T-helper 2 cell (primary cell): Measurements from ENCODE around the gene TESK1.

ENCODE experiments used
- DNase-seq, 5 experiments: peaks; one replicate each; pipeline versions ENCODE4 v3.0.0 to v3.0.0-alpha.2; 2012 to 2022
- total RNA-seq, 2 donors: gene quantifications; one replicate each; lab custom pipeline; 2026; lab: John Stamatoyannopoulos, UW

Gene TESK1, protein sequence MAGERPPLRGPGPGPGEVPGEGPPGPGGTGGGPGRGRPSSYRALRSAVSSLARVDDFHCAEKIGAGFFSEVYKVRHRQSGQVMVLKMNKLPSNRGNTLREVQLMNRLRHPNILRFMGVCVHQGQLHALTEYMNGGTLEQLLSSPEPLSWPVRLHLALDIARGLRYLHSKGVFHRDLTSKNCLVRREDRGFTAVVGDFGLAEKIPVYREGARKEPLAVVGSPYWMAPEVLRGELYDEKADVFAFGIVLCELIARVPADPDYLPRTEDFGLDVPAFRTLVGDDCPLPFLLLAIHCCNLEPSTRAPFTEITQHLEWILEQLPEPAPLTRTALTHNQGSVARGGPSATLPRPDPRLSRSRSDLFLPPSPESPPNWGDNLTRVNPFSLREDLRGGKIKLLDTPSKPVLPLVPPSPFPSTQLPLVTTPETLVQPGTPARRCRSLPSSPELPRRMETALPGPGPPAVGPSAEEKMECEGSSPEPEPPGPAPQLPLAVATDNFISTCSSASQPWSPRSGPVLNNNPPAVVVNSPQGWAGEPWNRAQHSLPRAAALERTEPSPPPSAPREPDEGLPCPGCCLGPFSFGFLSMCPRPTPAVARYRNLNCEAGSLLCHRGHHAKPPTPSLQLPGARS
- total RNA-seq, result 22.4 to 24.3 reads per million in 2 donors

DNA sequence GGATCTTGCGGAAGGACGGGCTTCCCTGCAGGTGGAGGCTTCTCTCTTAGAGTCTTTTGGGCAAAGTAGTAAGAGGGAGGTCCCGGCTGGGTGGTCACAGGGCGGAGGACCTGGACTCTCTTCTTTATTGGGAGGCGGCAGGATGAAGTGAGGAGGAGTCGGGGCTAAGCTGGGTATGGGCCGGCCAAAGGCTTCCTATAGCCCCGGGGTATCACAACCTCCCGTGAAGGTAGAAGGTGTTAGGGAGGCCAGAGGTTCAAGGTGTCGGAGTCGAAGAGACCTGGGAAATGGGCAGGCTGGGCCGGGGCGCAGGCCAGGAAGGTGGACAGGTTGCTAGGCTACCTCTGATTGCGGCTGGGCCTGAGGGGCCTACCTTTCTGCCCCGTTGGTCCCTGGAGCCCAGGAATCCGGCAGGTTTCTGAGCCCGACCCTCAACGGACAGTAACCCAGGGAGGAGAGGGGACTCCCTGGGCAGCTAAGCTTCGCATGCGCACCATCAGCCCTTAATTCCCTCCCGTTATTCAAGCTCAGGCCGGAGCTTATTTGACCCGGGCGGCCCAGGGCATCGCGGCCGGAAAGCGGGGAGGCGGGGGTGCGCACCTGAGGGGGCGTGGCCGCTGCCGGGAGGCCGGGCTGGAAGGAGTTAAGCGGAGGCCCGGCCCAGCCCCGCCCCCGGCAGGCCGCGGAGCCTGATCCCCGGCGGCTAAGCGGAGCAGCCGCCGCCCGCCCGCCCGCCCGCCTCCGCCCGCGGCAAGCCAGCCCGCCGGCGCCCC, at the start of gene TESK1:
Gene TESK1 (plus strand): TSS at position 685 of the 773 bp plus-strand sequence. CDS start 358 bp downstream, outside the sequence.
- DNase-seq, result peak; percentile 66 to 90 (median 71)

DNA sequence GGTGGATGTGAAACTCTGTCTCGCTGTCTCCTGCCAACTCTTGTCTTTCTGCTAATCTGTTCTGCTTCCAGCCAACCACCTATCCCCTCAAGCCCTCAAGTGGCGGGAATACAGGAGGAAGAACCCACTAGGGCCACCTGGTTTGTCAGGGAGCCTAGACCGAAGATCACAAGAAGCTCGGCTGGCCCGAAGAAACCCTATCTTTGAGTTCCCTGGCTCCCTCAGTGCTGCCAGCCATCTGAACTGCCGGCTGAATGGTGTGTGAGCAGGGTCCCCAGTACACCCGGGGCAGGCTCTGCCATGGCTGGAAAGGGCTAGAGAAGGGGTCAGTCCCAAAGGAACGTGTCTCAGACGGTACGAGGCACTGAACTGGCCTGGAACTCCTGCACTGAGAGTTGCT, 49.2 kb upstream of the TESK1 start:
- no peak for DNase-seq

DNA sequence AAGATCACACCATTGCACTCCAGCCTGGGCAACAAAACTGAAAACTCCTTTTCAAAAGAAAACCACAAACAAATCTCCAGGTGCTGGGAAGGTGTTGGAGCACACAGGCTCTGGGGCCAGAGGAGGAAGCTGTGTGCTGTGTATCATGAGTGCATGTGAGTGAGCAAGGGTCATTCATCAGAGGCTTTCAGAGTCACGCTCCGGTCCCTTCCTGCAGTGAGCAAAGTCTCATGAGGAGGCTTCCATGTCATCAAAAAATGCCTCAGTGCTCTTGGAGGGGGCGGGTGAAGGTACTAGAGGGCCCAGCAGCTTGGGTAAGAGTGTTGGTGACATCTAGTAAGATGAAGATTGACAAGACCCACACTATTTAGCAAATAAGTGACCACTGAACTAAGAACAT, 48.3 kb upstream of the TESK1 start:
- no peak for DNase-seq

DNA sequence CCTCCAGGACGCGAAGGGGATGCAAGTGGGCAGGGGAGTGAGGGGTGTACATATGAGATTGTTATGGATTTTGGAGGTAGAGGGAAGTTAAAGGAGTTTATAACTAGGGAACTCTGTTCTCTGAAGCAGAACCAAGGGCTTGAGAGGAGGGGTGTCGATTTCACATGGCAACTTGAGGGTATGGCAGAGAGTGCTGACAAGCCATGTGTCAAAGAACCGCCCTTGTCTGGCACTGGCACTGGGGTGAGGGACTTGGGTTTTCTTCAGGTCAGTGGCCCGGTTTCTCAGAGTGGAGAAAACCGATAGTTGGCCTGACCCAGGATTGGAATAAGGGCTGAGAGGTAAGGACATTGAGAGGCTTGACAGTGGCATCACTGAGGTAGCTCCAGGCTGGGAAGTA, 47.7 kb upstream of the TESK1 start:
- no peak for DNase-seq

DNA sequence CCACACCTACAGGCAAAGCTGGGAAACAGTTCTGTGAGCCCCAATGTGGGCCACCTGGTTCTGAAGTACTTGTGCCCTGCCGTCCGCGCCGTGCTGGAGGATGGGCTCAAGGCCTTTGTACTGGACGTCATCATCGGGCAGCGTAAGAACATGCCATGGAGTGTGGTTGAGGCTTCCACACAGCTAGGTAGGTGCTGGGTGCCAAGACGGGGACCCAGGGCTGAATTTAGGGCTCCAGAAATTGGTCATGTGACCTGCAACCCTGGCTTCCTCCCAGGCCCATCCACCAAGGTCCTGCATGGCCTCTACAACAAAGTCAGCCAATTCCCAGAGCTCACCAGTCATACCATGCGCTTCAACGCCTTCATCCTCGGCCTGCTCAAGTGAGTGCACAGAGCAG, 46.9 kb upstream of the TESK1 start:
- no peak for DNase-seq

DNA sequence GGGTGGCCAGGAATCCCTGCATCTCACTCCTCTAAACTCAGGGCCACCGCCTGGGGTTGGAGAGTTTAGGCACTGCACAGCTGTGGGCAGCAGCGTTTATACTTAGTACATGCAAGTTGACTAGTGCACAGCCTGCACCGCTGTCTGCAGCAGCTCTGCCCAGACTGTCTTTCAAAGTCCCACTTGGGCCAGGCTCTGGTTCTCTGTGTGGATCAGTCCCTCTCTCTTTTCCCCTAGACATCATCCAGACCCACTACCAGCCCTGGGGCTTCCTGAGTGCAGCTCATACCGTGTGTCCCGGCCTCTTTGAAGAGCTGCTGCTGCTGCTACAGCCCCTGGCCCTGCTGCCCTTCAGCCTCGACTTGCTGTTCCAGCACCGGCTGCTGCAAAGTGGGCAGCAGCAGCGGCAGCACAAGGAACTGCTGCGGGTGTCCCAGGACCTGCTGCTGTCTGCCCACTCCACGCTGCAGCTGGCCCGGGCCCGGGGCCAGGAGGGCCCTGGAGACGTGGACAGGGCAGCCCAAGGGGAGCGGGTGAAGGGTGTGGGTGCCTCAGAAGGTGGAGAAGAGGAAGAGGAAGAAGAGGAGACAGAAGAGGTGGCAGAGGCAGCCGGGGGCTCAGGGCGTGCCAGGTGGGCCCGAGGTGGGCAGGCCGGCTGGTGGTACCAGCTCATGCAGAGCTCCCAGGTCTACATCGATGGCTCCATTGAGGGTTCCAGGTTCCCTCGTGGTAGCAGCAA, 45.1 kb upstream of the TESK1 start:
- DNase-seq, result no peak

DNA sequence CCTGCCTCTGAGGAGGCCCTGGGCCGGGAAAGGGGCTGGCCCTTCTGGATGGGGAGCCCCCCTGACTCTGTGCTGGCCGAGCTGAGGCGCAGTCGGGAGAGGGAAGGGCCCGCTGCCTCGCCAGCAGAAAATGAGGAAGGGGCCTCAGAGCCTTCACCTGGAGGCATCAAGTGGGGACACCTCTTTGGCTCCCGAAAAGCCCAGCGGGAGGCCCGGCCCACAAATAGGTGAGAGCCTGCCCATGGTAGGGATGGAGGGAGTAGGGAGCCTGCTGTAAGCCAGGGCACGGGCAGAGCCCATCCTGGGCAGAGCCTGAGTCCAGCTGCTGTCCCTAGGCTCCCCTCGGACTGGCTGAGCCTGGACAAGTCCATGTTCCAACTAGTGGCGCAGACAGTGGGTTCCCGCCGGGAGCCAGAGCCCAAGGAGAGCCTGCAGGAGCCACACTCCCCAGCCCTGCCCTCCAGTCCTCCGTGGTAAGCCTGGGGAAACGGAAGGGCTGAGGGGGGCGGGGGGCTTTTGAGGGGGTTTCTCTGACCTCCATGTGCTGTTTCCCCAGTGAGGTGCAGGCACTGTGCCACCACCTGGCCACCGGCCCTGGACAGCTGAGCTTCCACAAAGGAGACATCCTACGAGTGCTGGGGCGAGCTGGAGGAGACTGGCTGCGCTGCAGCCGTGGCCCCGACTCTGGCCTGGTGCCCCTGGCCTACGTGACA, 44.3 kb upstream of the TESK1 start:
- DNase-seq, result no peak

DNA sequence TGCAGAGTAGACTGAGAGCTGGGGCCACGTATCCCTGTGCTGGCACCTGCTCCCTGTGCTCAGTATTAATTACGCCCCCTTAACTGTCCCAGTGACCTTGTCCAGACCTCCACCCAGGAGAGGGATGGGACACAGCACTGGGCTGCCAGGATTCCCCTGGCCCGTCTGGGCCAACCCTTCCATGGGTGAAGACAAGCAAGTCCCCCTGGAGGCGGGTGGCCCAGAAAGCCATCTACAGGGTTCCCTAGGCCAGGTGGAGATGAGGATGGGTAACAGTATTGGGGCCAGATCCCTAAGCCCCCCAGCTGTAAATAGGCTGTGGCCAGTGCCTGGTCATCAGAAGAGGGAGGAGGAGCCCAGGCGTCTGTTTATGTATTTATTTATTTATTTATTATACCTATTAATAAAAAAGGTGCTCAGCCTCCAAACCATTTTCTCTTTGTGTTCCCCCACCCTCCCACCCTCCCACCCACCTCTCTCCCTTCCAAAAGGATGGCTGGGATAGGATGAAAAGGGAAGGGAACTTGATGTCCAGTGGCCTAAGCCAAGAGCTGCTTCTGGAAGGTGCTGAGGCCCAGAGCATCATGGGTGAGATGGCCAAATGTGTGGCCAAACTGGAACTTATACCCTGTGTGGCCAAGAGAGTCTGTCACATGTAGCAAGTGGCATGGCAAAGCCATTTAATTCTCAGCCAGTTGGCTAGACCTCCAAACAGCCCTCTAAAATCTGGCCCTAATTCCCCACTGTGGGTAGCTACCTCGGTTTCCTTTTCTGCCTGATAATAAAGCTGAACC, 43.4 kb upstream of the TESK1 start:
- no peak for DNase-seq

DNA sequence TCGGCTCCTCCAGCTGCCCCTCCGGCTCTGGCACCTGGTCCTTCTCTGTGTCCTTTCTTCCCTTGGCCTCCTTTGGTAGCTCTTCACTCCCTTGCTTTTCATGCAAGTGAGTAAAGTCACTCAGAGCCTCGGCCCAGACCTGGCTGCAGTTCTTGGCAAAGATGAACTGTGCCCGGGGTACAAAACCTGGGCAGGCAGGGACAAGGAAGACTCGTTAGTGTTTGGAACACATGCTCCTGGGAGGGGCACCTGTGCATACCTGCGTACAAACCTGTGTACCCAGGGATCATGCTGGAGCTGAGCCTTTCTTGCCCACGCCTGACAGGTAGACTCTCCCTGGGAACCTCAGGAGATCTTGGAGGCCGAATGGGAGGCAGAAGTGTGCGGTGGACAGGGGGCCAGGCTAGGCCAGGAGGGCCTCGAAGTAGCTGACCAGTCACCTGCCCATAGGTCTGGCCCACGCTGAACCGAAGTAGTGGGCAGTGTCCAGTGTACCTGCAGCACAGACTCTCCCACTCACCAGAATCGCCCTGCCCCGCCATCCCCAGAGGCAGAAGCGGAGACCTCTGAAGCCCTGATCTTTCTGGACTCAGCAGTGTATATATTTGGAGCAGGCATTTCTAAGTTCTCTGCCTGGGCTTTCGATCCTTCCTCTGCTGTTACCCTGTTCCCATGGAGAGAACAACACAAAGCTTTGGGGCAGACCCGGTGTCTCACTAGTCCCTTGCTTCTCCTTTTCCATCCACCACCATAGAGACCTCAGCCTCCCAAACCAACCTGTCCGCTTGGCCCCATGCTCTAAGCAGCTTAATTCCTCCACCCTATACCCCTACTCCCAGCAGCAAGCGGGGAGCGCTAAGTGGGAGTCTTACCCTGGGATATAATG, 41.9 kb upstream of the TESK1 start:
- DNase-seq, result no peak

DNA sequence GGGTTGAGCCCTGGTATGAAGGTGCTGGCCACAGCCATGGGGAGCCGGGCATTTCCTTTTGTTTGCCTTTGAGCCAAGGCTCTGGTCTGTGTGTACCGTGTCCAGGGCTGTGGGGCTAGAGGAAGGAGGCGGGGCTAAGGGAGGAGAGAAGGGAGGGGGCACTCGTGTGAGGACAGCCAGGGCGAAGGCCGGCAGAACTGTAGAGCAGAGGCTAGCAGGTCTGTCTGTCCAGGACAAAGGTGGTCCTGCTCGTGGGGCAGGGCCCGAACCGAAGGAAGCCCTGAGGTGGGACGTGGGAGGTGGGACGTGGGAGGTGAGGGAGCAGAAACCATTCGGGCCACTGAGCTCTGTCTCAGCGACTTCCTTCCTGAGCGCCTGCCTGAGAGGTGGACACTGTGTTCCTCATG, 41.3 kb upstream of the TESK1 start:
- no peak for DNase-seq

DNA sequence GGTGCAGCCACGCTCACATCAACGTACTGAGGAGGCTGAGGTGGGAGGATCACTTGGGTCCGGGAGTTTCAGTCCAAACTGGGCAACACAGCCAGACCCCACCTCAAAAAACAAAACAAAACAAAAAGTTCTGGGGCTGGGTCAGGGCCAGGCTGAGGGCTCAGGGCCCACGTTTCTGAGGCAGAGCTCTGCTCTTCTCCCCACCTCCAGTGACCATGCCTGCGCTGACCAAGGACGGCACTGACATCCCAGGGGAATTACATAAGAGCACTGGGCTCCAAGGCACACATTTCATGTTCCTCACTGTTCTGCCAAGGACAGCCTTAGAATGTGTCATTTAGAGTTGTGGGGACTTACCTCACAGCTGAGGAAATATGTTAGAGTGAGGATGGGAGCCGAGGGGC, 40.4 kb upstream of the TESK1 start:
- DNase-seq, result no peak

DNA sequence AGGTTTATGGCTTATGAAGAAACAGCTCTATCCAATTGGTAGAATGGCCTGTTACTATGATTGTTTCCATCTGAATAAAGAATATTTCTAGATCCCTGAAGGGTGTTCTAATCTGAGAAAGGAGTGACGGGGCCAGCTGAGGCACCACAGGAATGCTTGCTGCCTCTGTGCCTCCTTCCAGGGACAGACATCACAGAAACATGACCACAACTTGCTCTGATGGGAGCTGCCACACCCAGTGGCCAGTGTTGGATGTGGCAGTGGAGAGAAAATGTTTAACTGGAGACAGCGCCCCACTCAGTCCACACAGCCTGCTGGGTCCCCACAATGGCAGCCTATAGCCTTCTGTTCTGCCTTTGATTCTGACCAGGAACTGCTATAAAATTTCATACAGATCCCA, 38.6 kb upstream of the TESK1 start:
- no peak for DNase-seq

DNA sequence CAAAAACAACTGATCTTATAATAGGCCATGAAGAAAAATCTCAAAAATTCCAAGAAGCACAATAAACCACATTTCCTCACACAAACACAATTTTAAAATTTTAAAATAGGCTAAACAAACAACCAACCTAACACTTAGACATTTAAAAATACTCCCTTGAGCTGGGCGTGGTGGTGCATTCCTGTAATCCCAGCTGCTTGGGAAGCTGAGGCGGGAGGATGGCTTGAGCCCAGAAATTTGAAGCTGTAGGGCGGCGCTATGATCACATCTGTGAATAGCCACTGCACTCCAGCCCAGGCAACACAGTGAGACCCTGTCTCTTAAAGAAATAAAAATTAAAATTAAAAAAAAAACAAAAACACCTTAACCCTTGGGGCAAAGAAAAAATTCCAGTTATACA, 36.9 kb upstream of the TESK1 start:
- no peak for DNase-seq

DNA sequence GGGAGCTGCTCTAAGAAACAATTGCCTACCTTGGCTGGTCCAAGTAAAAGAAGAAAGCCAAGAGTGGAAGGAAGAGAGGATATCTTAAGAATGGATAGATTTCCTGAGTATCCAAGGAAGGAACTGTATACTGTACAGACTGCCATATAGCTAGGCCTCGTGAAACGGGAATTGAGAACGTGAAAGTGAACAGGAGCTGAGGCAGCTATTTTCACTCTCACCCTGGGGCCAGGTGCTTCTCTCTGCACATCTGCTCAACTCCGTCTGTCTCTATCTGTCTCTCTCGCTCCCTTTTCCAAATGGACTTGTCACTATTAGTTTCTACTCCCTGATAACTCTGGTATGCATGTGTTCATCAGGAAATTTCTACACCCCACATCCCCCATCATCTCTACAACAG, 35.9 kb upstream of the TESK1 start:
- no peak for DNase-seq

DNA sequence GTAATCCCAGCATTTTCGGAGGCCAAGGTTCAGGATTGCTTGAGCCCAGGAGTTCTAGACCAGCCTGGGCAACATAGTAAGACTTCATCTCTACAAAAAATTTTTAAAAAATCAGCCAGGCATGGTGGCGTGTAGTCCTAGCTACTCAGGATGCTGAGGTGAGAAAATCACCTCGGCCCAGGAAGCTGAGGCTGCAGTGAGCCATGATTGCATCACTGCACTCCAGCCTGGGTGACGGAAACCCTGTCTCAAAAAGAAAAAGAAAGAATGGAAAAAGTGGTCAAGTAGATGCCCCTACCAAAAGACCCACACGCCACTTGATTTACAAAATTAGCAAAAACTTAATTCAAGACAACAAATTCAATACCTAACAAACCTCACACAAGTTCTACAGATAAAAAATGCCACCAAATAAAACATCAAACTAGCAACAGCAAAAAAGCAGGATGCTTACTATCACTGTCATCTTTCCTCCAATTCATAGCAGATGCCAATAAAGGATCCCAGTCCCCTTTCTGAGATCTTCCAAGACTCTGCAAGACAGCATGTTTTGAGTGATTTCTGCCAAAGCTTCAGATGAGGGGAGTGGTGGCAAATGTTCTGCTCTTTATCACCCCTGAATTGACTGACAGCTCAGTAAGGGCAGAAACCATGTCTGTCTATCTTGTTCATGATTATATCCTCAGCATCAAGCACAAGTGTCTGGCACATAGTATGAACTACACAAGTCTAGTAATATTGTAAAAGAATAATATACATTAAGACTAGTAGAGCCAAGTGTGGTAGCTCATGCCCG, 34.2 kb upstream of the TESK1 start:
- DNase-seq, result peak in 2 of 5 experiments; percentile 13 to 62

DNA sequence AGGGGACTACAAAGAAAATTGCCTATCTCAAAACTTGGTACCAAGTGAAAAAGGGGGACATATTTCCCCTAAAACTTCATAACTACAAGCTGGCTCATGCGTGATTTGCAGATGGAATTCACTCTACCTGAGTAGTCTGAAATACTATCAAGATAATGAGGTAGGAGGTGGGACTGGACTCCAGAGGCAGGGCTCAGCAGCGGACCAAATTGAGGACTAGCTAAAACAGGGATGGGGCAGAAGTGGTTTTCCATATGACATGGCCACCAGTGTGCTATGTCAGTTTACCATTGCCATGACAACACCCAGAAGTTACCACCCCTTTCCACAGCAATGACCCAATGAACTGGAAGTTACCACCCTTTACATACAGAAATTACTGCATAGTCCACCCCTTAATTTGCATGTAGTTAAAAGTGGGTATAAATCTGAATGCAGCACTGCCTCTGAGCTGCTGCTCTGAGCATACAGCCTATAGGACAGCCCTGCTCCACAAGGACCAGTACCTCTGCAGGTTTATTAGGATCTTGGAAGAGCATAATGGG, 30.4 kb upstream of the TESK1 start:
- DNase-seq, result no peak

DNA sequence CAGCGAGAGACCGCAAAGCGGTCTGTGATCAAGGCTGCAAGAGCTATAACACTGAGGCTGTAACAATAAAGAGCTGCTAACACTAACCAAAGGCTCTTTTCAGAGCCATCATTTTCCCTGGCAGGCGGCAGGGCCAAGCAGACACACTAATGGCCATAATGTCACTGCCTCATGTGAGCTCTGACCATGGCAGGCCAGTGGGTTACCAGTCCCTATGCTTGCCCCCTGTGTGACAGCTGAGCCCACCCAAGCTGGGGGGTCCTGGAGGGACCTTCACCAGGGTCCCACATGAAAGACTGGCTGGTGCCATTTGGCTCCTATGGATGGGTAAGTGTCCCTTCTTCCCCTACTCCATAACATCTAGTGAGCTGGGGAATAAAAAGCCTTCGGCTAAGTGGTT, 29.6 kb upstream of the TESK1 start:
- DNase-seq, result no peak

DNA sequence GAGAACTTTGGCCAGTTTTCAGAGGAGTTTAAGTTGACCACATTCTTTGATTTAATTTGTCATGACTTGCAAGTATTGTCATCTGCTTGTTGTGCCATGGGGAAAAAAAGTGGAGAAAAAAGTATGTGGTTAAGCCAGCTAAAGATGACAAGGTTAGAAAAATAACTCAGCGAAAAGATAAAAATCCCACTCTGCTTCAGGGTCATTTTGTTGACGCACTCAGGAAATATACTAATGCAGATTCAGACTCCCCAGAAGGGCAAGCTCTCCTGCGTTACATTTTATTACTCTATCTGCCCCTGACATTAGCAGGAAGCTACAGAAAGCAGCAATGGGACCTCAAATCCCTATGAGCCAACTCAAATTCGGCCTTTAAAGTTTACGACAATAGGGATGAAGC, 27.6 kb upstream of the TESK1 start:
- no peak for DNase-seq

DNA sequence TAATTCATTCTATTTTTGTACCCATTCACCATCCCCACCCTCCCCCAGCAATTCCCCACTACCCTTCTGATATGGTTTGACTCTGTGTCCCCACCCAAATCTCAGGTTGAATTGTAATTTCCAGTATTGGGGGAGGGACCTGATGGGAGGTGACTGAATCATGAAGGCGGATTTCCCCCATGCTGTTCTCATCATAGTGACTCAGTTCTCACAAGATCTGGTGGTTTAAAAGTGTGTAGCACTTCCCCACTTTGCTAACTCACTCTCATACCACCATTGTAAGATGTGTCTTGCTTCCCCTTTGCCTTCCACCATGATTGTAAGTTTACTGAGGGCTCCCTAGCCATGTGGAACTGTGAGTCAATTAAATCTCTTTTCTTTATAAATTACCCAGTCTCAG, 25.9 kb upstream of the TESK1 start:
- peak in 1 of 5 experiments; percentile 19 for DNase-seq
